ENCODE results near the gene CARF. TPM values are rescaled to one million over a fixed set of nuclear protein-coding genes. Genes with fewer than 3 reads are reported as not detected.

The CARF gene
- total and polyA plus RNA-seq, 2 of the 13 experiments (the other 11 are each of a cell fraction or from before 2014, with no cell fraction given) = 3.0 to 5.4 TPM

GRCh38 chr2:202871300-202872141 is 40.6 kb upstream of the CARF start, which contains the start of gene ICA1L (continued):
- TF ChIP-seq RFX5 (IDR thresholded peaks at IDR 0.05; ENCODE audit: low read depth, low read length) = no peak
- no peak for TF ChIP-seq ZNF441 (CRISPR knock-in tag; IDR thresholded peaks at IDR 0.05; ENCODE audit: borderline replicate concordance)
- TF ChIP-seq IKZF5 (CRISPR knock-in tag; IDR thresholded peaks at IDR 0.05) = 0 out of 2 replicates have a peak, but pooled peaks have one; percentile 47
- no peak for TF ChIP-seq ZNF138 (CRISPR knock-in tag; IDR thresholded peaks at IDR 0.05; ENCODE audit: low read depth)
- TF ChIP-seq SIN3A (IDR thresholded peaks at IDR 0.05; ENCODE audit: borderline replicate concordance, low read depth, low read length) = peak; percentile 62; the same call in 1 of the 2 replicates
- no peak for TF ChIP-seq ISX (CRISPR knock-in tag; conservative IDR thresholded peaks at IDR 0.05)
- TF ChIP-seq ZNF558 (CRISPR knock-in tag; IDR thresholded peaks at IDR 0.05; ENCODE audit: borderline replicate concordance) = no peak
- TF ChIP-seq GABPB1 (CRISPR knock-in tag; IDR thresholded peaks at IDR 0.05) = peak; percentile 82; the same call in 1 of the 2 replicates
- TF ChIP-seq HOXA5 (CRISPR knock-in tag; IDR thresholded peaks at IDR 0.05) = peak; percentile 81; the same call in 1 of the 2 replicates
- TF ChIP-seq ZNF263 (CRISPR knock-in tag; IDR thresholded peaks at IDR 0.05) = no peak
- no peak for TF ChIP-seq TEAD3 (CRISPR knock-in tag; optimal IDR thresholded peaks at IDR 0.05; ENCODE audit: borderline replicate concordance)
- TF ChIP-seq ELF4 (CRISPR knock-in tag; IDR thresholded peaks at IDR 0.05; ENCODE audit: borderline replicate concordance) = peak; percentile 62; the same call in 1 of the 2 replicates
- TF ChIP-seq GRHL1 (CRISPR knock-in tag; conservative IDR thresholded peaks at IDR 0.05) = no peak
- TF ChIP-seq TARDBP (CRISPR knock-in tag; IDR thresholded peaks at IDR 0.05) = no peak; the same call in 1 of the 2 replicates
- no peak for TF ChIP-seq ZNF12 (CRISPR knock-in tag; IDR thresholded peaks at IDR 0.05)
- TF ChIP-seq TRIM22 (IDR thresholded peaks at IDR 0.05) = no peak
- no peak for TF ChIP-seq JARID2 (CRISPR knock-in tag; IDR thresholded peaks at IDR 0.05; ENCODE audit: insufficient replicate concordance)
- 0 out of 2 replicates have a peak, but pooled peaks have one; percentile 19 for TF ChIP-seq ZNF841 (CRISPR knock-in tag; IDR thresholded peaks at IDR 0.05; ENCODE audit: borderline replicate concordance)
- peak; percentile 64; the same call in 1 of the 2 replicates for TF ChIP-seq ZNF10 (CRISPR knock-in tag; IDR thresholded peaks at IDR 0.05; ENCODE audit: borderline replicate concordance, low read depth)
- no peak for TF ChIP-seq KAT8 (CRISPR knock-in tag; IDR thresholded peaks at IDR 0.05)

Data from HepG2 (cell line).